OCI-LY3 (cell line): ENCODE results near the gene SHLD1.

Experiments used
- CTCF ChIP-seq: fragments of 200-600, 300-600 bp; sonication (generic); IDR thresholded peaks from 2 replicates; pipeline ENCODE4 v1.5.1; 2014; ENCODE audit warnings: antibody characterized with exemption, low read length, low read depth
- EZH2phosphoT487 ChIP-seq: fragments of 200-600 bp; shearing (Covaris generic); IDR thresholded peaks from 2 replicates; pipeline ENCODE4 v1.6.1; 2018; ENCODE audit warnings: antibody characterized with exemption, mixed run types, low read depth

- TF ChIP-seq CTCF = no peak
- no peak for TF ChIP-seq EZH2phosphoT487
Observed at GRCh38 chr20:5719861-5720403, 30.3 kb upstream of the SHLD1 start.
